T-cell (primary cell): ENCODE data around the gene KIAA1549. TPM values are rescaled to one million over a fixed set of nuclear protein-coding genes. Genes with fewer than 3 reads are reported as not detected.
A peak's percentile ranks its signal among the peaks of the same experiment; 100 is the strongest.

Experiments used
- ATAC-seq, 4 experiments: fragments of 200-7000 bp in 3 of 4; fragments of 150-1000 bp in 1 of 4; cut with Tn5 transposase; replicated peaks in 1 of 4; 1 replicate in 3 of 4; 2 replicates in 1 of 4; pipeline ENCODE4 v1.10.0; 2021; ENCODE audit warnings: moderate library complexity in 3 of 4, mild to moderate bottlenecking in 2 of 4, moderate number of reproducible peaks in 1 of 4
- CTCF ChIA-PET, 2 donors: fragments of 300-600 bp; sonication (Branson Sonifier 250); formaldehyde crosslinking; loops; one replicate each; lab custom pipeline; 2022; ENCODE audit warnings: antibody characterized with exemption in 2 of 2; lab: Charles Lee
- POLR2A ChIA-PET, 2 donors: fragments of 300-600 bp; sonication (Branson Sonifier 250); formaldehyde crosslinking; loops; one replicate each; lab custom pipeline; 2022; ENCODE audit warnings: antibody characterized with exemption in 2 of 2; lab: Charles Lee
- DNase-seq, 35 experiments: peaks; one replicate each; pipeline versions ENCODE4 v3.0.0 to v3.0.0-alpha.2; 2013 to 2023
- H3K27ac ChIP-seq: one replicate; pipeline ENCODE4 v1.5.1; 2013; ENCODE audit warnings: low read length
- H3K27me3 ChIP-seq, 2 experiments: replicated peaks in 1 of 2; 1 replicate in 1 of 2; 2 replicates in 1 of 2; pipeline versions ENCODE4 v1.6.1 to v1.7.0; 2013; ENCODE audit warnings: low read length in 1 of 2, mixed read lengths in 1 of 2; ENCODE audit not compliant: control insufficient read depth in 2 of 2, insufficient read depth in 2 of 2; ENCODE audit errors: extremely low read depth in 1 of 2
- H3K36me3 ChIP-seq, 2 donors: 1 replicate in 1 of 2; 2 replicates in 1 of 2; pipeline versions ENCODE4 v1.6.1 to v1.7.0; 2013; ENCODE audit warnings: low read length in 1 of 2; ENCODE audit not compliant: control insufficient read depth in 2 of 2, insufficient read depth in 1 of 2; ENCODE audit errors: extremely low read depth in 1 of 2
- H3K4me1 ChIP-seq, 2 experiments: 1 replicate in 1 of 2; 2 replicates in 1 of 2; pipeline versions ENCODE4 v1.6.1 to v1.7.0; 2013; ENCODE audit warnings: low read length in 2 of 2, mixed read lengths in 1 of 2; ENCODE audit not compliant: insufficient read depth in 2 of 2, control insufficient read depth in 1 of 2; ENCODE audit errors: extremely low read depth in 1 of 2
- H3K4me3 ChIP-seq, 2 donors: 1 replicate in 1 of 2; 2 replicates in 1 of 2; pipeline versions ENCODE4 v1.5.1 to v1.7.0; 2013; ENCODE audit warnings: mild to moderate bottlenecking in 2 of 2, low read length in 1 of 2, moderate library complexity in 1 of 2; ENCODE audit not compliant: control insufficient read depth in 1 of 2; ENCODE audit errors: extremely low read depth in 1 of 2
- H3K9me3 ChIP-seq: 2 replicates; pipeline ENCODE4 v1.7.0; 2013
- H3K27ac Mint-ChIP-seq, 2 donors: one replicate each; pipeline ENCODE4 v1.8.0; 2020 to 2021; ENCODE audit warnings: mild to moderate bottlenecking in 2 of 2, mixed read lengths in 2 of 2
- H3K27me3 Mint-ChIP-seq, 2 donors: one replicate each; pipeline ENCODE4 v1.8.0; 2021 to 2022; ENCODE audit warnings: mixed read lengths in 2 of 2
- H3K36me3 Mint-ChIP-seq: one replicate; pipeline ENCODE4 v1.8.0; 2021; ENCODE audit warnings: mixed read lengths
- H3K4me1 Mint-ChIP-seq, 3 donors: one replicate each; pipeline ENCODE4 v1.8.0; 2020 to 2022; ENCODE audit warnings: mixed read lengths in 3 of 3, mild to moderate bottlenecking in 1 of 3
- H3K4me3 Mint-ChIP-seq, 3 donors: one replicate each; pipeline ENCODE4 v1.8.0; 2020 to 2022; ENCODE audit warnings: mild to moderate bottlenecking in 3 of 3, mixed read lengths in 3 of 3, moderate library complexity in 3 of 3
- H3K9me3 Mint-ChIP-seq, 3 donors: one replicate each; pipeline ENCODE4 v1.8.0; 2020 to 2022; ENCODE audit warnings: mixed read lengths in 3 of 3
- WGBS: methylation state at CpG from one replicate; pipeline ENCODE4 v1.1.5; 2013; ENCODE audit warnings: missing lambda C conversion rate; ENCODE audit not compliant: insufficient coverage; 5-methylcytosine and 5-hydroxymethylcytosine counted together
- total RNA-seq, 35 experiments: library from RNA in 6 of 35; stranded (reverse) in 6 of 35; fragments of 120-200 nt in 1 of 35; gene quantifications; one replicate each; pipeline versions ENCODE4 v1.2.1 to v1.2.4 and lab custom pipeline; 2013 to 2026

Gene KIAA1549
- total RNA-seq, 5 donors from 2014 or later (not counting 1 experiment from before 2014, with no cell fraction given), result 0.05 to 0.29 (median 0.15) TPM

DNA sequence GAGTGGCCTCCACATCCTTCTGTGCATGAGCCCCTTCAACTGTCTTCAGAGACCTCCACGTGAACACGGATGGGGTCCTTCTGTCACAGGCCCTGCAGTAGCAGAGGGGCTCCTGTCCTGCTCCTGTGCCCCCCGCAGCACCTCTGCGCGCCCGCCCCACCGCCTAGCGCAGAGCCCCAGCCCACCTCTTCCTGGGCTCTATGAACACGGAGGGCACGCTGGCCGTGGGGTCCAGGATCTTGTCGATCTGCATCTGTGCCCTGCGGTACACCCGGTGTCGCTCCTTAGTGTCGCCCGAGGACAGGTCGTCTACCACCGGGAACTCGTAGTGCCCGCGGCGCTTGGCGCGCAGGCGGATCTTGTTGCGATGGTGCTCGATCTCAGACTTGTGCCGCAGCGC is 111.8 kb downstream of the KIAA1549 start:
- H3K27me3 Mint-ChIP-seq, result peaks cover 0 to 6% of the 10 kb centered on the region in 2 donors
- H3K36me3 Mint-ChIP-seq, result no peaks in the 10 kb centered on the region
- H3K4me1 Mint-ChIP-seq, result peaks cover 11 to 20% (median 17%) of the 10 kb centered on the region in 3 donors
- Histone ChIP-seq H3K36me3 (no peaks in the 10 kb centered on the region), H3K27ac (no peak overlapping the region), H3K9me3 (no peaks in the 10 kb centered on the region), H3K4me1 (no peaks in the 10 kb centered on the region), H3K27me3 (peaks cover 0 to 10% of the 10 kb centered on the region in 2 experiments), H3K4me3 (no peak overlapping the region)
- no peaks in the 10 kb centered on the region for H3K9me3 Mint-ChIP-seq
- H3K4me3 Mint-ChIP-seq, result no peak overlapping the region
- 96% methylated on average over 26 of the region's 30 CpGs for WGBS
- POLR2A ChIA-PET, result no interaction called here
- CTCF ChIA-PET, result no interaction called here
- no peak for DNase-seq
- no peak for ATAC-seq
- no peak overlapping the region for H3K27ac Mint-ChIP-seq

DNA sequence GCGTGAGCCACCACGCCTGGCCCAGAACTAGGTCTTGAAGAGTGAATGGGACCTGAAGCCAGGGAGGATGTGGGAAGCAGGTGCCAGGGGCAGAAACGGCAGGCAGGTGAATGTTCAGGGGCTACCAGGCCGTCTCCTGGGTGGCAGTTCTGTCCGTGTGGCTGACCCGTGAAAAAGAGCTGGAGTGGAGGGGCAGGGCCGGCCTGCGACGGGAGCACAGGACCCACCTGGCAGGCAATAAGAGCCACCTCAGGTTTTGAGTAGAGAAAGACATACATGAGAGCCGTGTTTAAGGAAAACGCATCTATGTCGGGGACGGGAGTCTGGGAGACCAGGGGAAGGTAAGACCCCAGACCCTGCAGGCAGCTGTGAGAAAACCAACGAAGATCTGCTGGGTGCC is 112.5 kb downstream of the KIAA1549 start:
- Mint-ChIP-seq H3K36me3 (no peaks in the 10 kb centered on the region), H3K9me3 (no peaks in the 10 kb centered on the region), H3K4me1 (peaks cover 11 to 22% (median 20%) of the 10 kb centered on the region in 3 donors), H3K4me3 (no peak overlapping the region), H3K27ac (no peak overlapping the region), H3K27me3 (peaks cover 0 to 6% of the 10 kb centered on the region in 2 donors)
- CTCF ChIA-PET, result no interaction called here
- H3K9me3 ChIP-seq, result no peaks in the 10 kb centered on the region
- POLR2A ChIA-PET, result interaction anchor here in 1 of 2 donors (0.5 kb wide), 1 partner anchor 239 kb away, joined by 6 read pairs; no protein-coding TSS in a partner anchor
- no peak overlapping the region for H3K4me3 ChIP-seq
- H3K27me3 ChIP-seq, result peaks cover 0 to 10% of the 10 kb centered on the region in 2 experiments
- DNase-seq (no peak), ATAC-seq (no peak)
- no peaks in the 10 kb centered on the region for H3K36me3 ChIP-seq
- no peak overlapping the region for H3K27ac ChIP-seq
- no peaks in the 10 kb centered on the region for H3K4me1 ChIP-seq
- 90% methylated on average over 14 of the region's 14 CpGs for WGBS

- Histone ChIP-seq H3K4me1 (no peaks in the 10 kb centered on the region), H3K36me3 (no peaks in the 10 kb centered on the region), H3K27ac (no peak overlapping the region), H3K4me3 (no peak overlapping the region), H3K9me3 (no peaks in the 10 kb centered on the region), H3K27me3 (peaks cover 0 to 10% of the 10 kb centered on the region in 2 experiments)
- WGBS, result 81% methylated on average over 14 of the region's 19 CpGs
- Mint-ChIP-seq H3K9me3 (no peaks in the 10 kb centered on the region), H3K27ac (no peak overlapping the region), H3K36me3 (no peaks in the 10 kb centered on the region), H3K27me3 (peaks cover 0 to 6% of the 10 kb centered on the region in 2 donors), H3K4me1 (peaks cover 11 to 23% (median 20%) of the 10 kb centered on the region in 3 donors), H3K4me3 (no peak overlapping the region)
- ATAC-seq, result no peak
- ChIA-PET POLR2A (no interaction called here), CTCF (interaction anchor here in 1 of 2 donors (0.6 kb wide), 1 partner anchor 302 kb away, joined by 3 read pairs; no protein-coding TSS in a partner anchor)
- DNase-seq, result no peak
Measured at GRCh38 chr7:138867744-138868143, 113.4 kb downstream of the KIAA1549 start.

- ChIA-PET CTCF (no interaction called here), POLR2A (no interaction called here)
- H3K36me3 ChIP-seq, result no peaks in the 10 kb centered on the region
- no peak overlapping the region for H3K27ac ChIP-seq
- no peak overlapping the region for H3K27ac Mint-ChIP-seq
- ATAC-seq (no peak), DNase-seq (no peak)
- H3K27me3 Mint-ChIP-seq, result peaks cover 0 to 6% of the 10 kb centered on the region in 2 donors
- H3K4me1 Mint-ChIP-seq, result peaks cover 11 to 23% (median 20%) of the 10 kb centered on the region in 3 donors
- WGBS, result 90% methylated on average over 3 of the region's 9 CpGs
- peaks cover 0 to 10% of the 10 kb centered on the region in 2 experiments for H3K27me3 ChIP-seq
- no peaks in the 10 kb centered on the region for H3K9me3 ChIP-seq
- no peak overlapping the region for H3K4me3 Mint-ChIP-seq
- H3K4me3 ChIP-seq, result no peak overlapping the region
- no peaks in the 10 kb centered on the region for H3K9me3 Mint-ChIP-seq
- no peaks in the 10 kb centered on the region for H3K36me3 Mint-ChIP-seq
- no peaks in the 10 kb centered on the region for H3K4me1 ChIP-seq
Measured at GRCh38 chr7:138866353-138866752, 114.8 kb downstream of the KIAA1549 start.

GRCh38 chr7:138865843-138866242 is 115.3 kb downstream of the KIAA1549 start:
- 34% methylated on average over 4 of the region's 4 CpGs for WGBS
- POLR2A ChIA-PET, result no interaction called here
- peak overlapping the region in 1 of 2 donors; percentile 74 for H3K27ac Mint-ChIP-seq

GRCh38 chr7:138864667-138865066 is 116.5 kb downstream of the KIAA1549 start:
- no peaks in the 10 kb centered on the region for H3K4me1 ChIP-seq
- ATAC-seq, result peak in 2 of 4 experiments; percentile 33 to 55
- Mint-ChIP-seq H3K27ac (peak overlapping the region; percentile 34 to 74), H3K9me3 (no peaks in the 10 kb centered on the region), H3K36me3 (no peaks in the 10 kb centered on the region), H3K4me1 (peaks cover 11 to 23% (median 20%) of the 10 kb centered on the region in 3 donors), H3K4me3 (no peak overlapping the region), H3K27me3 (peaks cover 0 to 8% of the 10 kb centered on the region in 2 donors)
- CTCF ChIA-PET, result interaction anchor here in 1 of 2 donors (1.5 kb wide), 1 partner anchor 704 kb away, joined by 7 read pairs; no protein-coding TSS in a partner anchor
- H3K36me3 ChIP-seq, result no peaks in the 10 kb centered on the region
- H3K4me3 ChIP-seq, result no peak overlapping the region
- WGBS, result 100% methylated on average over 1 of the region's 3 CpGs
- peaks cover 0 to 15% of the 10 kb centered on the region in 2 experiments for H3K27me3 ChIP-seq
- POLR2A ChIA-PET, result no interaction called here
- no peak for DNase-seq
- no peak overlapping the region for H3K27ac ChIP-seq
- H3K9me3 ChIP-seq, result no peaks in the 10 kb centered on the region

More at GRCh38 chr7:138865843-138866242, 115.3 kb downstream of the KIAA1549 start:
- peaks cover 0 to 15% of the 10 kb centered on the region in 2 experiments for H3K27me3 ChIP-seq
- Mint-ChIP-seq H3K4me3 (no peak overlapping the region), H3K36me3 (no peaks in the 10 kb centered on the region), H3K4me1 (peaks cover 11 to 23% (median 20%) of the 10 kb centered on the region in 3 donors), H3K27me3 (peaks cover 0 to 6% of the 10 kb centered on the region in 2 donors), H3K9me3 (no peaks in the 10 kb centered on the region)
- DNase-seq (peak in 30 of 35 experiments; percentile 6 to 62 (median 30)), ATAC-seq (peak; percentile 54 to 87 (median 72))
- CTCF ChIA-PET, result interaction anchor here in 1 of 2 donors (1.5 kb wide), 1 partner anchor 705 kb away, joined by 7 read pairs; no protein-coding TSS in a partner anchor
- no peaks in the 10 kb centered on the region for H3K9me3 ChIP-seq
- no peak overlapping the region for H3K4me3 ChIP-seq
- H3K36me3 ChIP-seq, result no peaks in the 10 kb centered on the region
- H3K4me1 ChIP-seq, result no peaks in the 10 kb centered on the region
- no peak overlapping the region for H3K27ac ChIP-seq
